HCEC 1CT (cell line): ENCODE results near the gene CRYZL1.
A peak's percentile ranks its signal among the peaks of the same experiment; 100 is the strongest.
"Not testable (repeated sequence)": the region's sequence is repeated elsewhere in the genome, so short reads cannot be mapped to it uniquely, and the experiment has no call there.

Source experiments
- DNase-seq: peaks from one replicate; pipeline ENCODE4 v3.0.0-alpha.2; 2017

CRYZL1 gene

DNA sequence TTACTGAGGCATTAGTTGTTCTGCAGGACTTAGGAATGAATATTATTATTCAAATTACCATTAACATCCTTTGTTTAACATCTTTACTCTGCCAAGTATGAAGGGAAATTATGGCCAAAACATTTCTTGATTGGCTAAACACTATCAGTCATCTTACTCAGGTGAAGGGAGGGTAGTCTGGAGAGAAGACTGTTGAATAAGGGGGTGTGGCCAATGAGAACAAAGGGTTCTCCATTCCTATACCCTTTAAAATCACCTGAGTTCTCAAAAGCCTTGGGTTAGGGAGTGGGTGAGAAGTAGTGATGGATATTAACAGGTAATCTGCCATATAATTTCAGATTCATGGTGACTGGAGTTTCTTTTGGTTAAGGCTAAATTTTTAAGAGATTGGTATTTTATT is 19.3 kb downstream of the CRYZL1 start:
- no peak for DNase-seq

DNA sequence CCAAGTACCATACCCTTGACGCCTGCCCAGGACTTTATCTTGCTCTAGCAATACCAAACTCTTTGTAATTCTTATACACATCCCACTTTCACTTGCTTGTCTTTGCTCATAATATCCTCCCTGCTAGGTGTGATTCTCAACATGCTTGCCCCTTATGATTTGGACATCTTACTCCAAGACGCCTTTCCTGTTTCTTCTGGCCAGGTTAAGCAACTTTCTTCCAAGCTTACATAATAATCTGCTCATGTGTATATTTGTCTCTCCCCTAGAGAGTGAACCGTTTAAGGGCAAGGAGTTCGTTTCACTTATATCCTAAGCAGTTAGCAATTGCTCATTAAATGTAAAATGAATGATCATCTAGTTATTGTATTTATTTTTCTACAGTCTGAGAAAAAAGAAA is 21.8 kb downstream of the CRYZL1 start:
- DNase-seq: no peak

- no peak for DNase-seq
These were observed 23.1 kb downstream of the CRYZL1 start for GRCh38 chr21:33618407-33618806.

GRCh38 chr21:33617565-33617964 is 24.0 kb downstream of the CRYZL1 start:
- DNase-seq: not testable (repeated sequence)

DNA sequence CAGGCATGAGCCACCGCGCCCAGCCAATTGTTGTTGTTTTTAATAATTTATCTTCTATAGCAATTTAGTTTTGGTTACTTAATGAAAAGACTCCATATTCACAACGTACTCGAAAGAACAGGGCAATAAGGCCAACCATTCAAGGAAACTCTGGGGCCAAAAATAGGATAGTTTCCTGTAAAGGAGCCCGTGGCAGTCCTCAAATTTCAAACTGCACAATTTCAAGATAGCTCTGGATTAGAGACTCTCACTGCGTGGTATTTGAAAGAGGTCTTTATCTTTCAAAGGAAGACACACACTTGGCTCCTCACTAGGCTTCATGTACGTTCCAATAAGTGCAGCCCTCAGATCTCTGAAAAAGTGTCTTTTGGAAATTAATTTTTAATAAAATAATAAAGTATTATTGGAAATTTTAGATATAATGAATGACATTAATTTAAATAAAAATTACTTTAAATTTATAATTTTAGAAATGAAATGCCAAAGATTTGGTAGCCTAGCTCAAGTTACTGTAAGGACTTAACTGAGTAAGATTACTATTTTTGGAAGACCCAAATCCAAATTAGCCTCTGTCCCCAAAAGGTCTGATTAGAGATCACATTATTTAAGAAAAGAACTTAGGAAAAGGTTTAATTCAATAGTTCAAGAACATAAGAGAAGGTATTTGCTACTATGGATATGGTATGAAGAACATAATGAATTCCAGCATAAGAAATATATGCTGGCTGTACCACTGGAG is 30.4 kb downstream of the CRYZL1 start:
- DNase-seq: no peak

GRCh38 chr21:33608559-33608958 is 33.0 kb downstream of the CRYZL1 start:
- peak; percentile 62 for DNase-seq

- no peak for DNase-seq
These were observed 43.5 kb downstream of the CRYZL1 start for GRCh38 chr21:33598051-33598450.

DNA sequence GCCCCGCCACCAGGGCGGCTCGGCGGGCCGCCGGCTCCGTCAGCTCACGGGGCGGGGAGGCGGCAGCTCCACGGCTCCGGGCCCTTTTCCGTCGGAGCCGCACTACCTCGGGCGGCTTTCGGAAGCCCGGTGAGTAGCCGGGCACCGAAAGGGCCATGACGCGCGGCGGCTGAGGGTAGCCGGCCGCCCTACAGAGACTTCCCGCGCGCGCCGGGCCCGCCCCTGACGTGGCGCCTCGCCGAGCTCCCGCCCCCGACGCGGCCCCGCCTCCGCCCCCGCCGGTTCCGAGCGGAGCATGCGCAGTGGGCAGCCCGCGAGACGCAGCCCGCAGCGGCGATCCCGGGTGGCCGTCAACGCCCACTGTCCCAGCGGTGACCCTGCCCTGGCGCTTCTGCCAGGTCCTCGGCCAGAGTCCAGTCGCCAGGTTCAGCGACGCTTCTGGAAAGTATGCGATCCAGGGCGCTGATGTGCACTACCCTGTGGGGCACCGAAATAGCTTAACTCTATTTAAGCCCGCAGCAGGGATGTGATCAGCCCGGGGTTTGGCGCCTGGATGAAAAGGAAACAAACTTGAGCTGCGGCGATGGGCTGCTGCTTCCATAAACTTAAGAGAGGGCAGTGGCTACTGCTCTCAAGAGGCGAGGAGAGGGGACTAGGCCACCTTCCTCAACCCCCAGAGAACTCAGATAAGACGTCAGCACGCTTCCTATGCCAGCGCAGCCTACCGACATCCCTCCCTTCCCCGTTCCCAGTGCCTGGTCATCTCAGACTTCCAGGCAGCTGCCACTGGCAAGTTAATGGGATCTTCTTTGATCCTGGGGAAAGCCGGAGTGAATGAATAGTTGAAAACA is 52.8 kb downstream of the CRYZL1 start, which contains the start of gene DONSON:
DONSON (minus strand) TSS at position 200 of the 851 bp plus-strand sequence; CDS start at position 157, 43 bp downstream.
- peak; percentile 81 for DNase-seq

DNA sequence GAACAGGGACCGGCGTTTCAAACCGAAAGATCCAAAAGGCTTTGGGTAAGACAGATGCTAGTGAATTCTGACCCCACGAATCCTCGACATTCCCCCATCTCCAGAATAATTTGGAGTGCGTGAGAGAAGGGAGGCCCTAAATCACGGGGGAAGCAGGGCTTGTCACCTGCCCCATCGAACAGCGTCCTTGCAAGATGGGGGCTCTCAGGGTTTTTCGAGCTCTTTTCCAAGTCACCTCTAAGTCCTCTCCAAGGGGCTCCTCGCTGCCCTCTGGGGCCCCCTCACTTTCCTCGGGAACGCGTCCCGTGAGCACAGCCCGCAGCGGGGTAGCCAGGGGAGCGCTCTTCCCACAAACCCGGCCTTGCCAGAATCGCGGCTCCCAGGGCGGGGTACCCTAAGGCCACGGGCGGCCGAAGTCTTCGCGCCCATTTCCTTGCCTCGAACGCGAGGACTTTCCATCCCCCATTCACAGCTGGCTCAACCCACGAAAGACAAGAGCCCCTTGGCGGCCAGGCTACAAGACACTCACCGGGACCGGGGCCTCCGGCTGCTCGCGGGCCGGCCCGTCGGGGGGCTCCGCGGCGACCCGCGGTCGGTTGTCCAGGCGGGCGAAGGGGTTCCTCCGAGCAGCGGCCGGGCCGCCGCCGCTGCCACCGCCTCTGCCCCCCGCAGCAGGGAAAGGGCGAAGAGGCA is 53.6 kb downstream of the CRYZL1 start:
- peak; percentile 30 for DNase-seq

- no peak for DNase-seq
These were observed 54.6 kb downstream of the CRYZL1 start for GRCh38 chr21:33586927-33587326.

DNA sequence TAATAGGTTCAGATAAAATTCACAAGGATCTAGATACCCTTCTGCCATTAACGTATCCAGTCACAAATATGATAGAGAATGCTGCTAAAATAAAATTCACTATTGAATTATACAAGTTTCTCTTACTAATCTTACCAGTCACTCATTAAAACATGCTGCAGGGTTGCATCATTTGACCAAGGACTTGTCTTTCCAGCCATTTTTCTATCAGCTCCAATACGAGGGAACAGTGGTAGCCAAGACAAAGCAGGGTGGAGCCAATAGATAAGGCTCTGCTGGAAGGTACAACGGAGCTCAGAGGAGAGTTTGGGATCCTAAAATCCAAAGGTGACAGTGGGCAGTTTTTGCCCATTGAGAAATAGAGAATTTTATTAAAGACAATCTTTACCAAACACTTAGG is 57.1 kb downstream of the CRYZL1 start:
- DNase-seq: no peak

GRCh38 chr21:33578959-33579542 is 62.5 kb downstream of the CRYZL1 start:
- DNase-seq: peak; percentile 59

DNA sequence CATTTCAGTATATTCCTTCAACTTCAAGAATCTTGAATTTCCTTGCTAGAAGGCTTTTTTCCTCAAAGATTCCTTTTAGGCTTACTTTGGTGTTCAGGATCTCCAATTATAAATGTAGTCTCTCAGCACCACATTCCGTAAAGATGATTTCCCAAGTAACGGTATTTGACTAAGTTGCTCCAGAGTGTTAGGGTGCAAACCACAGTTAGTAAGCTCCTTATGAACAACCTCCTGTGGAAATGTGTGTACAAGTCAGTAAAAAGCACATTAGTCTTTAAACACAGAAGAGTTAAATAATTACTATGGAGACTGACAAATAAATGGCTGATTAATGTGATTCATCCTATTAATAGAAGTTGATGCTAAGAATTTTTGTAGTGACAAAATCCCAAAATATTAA is 63.3 kb downstream of the CRYZL1 start:
- DNase-seq: peak; percentile 64

DNA sequence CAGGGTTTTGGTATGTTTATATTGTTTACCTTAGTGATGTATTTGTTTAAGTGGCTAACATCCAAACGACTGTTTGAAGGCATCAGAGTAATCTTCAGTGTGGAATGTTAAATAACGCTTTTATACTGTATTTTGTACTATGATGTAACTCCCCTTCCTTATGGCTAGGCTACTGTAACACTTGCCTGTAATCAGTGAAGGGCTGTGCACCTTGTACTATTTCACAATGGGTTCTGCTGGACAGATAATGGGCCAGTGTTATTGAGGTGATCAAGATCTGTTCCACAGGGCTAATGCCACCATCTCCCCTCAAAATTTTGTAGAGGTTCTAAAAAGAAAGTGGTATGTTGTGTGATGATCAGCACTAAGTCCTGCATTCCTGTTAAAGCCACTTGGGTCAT is 64.8 kb downstream of the CRYZL1 start:
- DNase-seq: not testable (repeated sequence)

DNA sequence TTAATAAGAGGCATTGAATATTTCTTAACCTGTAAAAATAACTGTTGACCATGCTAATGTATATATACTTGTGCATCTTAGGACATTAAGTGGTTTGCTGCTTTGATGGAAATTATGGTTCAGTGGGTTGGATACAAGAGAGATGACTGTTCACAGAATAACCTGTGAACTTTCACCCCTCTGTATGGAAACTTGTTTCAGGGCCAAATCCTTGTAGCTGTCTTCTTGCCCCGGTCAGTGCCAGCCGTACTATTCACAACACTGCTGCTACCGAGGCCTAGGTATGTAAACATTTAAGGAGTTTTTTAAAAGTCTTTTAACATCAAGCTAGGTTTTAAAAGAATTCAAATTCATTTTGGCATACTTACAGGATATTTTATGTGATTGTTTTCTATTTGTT is 69.2 kb downstream of the CRYZL1 start:
- DNase-seq: no peak

- DNase-seq: no peak
These were observed 71.5 kb downstream of the CRYZL1 start for GRCh38 chr21:33569991-33570390.

- no peak for DNase-seq
These were observed 73.1 kb downstream of the CRYZL1 start for GRCh38 chr21:33568448-33568847.

- DNase-seq: no peak
These were observed 73.6 kb downstream of the CRYZL1 start for GRCh38 chr21:33567914-33568313.

- no peak for DNase-seq
These were observed 75.0 kb downstream of the CRYZL1 start for GRCh38 chr21:33566514-33566913.

GRCh38 chr21:33562389-33562788 is 79.2 kb downstream of the CRYZL1 start:
- DNase-seq: no peak

DNA sequence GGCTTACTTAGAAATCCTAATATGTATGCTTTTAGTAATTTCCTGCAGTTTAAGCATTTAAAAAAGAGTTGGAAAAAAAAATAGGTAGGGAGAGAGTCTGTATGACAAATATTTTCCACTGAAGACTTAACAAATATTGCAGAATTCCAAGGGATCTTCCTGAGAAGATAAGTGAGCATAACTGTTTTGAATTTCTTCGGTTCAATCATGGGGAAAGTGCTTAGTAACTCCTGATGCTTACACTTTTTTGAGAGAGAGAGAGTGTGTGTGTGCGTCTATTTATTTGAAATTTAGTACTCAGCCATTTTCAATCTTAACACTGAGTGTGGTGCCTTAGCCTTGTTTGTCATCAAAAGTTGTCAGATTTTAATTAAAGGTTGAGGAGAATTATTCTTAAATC is 80.2 kb downstream of the CRYZL1 start:
- DNase-seq: no peak

DNA sequence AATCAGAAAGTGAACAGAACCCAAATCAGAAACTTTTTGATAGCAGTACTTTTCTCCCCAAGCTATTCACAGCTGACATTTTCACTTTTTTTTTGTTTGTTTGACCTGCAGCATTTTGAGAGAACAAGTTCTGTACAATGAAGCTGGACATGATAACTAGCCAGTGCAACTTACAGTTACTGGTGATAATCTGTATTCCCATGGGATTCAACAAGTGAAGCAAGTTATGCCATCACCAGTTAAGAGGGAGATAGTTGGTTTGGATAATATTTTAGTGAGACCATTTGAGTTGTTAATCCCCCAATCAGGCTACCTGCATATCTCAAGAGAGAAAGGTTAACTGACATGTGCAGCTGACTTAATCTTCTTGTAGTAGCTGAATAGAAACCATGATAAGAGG is 80.6 kb downstream of the CRYZL1 start:
- no peak for DNase-seq

DNA sequence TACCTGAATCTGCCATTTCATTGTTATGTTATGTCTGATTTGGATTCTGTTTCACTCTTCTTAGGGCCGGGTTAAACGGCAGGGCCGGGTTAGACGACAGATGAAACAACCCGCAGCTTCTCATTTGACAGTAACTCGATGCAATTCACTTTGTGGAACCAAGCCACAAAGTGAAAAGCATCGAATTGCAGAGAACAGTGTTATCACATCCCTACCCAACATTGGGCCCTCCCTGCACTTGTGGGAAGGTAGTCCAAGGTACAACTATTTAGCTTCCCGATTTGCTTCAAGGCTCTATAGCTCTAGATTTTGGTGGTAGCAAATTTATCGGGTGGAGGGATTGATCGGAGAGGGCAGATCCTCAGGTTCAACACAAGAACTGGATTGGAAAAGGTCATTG is 81.7 kb downstream of the CRYZL1 start:
- DNase-seq: no peak
